ENCODE data around the gene TNS1.
A peak's percentile ranks its signal among the peaks of the same experiment; 100 is the strongest.

TNS1 gene

GRCh38 chr2:217774232-217774631 lies 228.6 kb downstream of the TNS1 start:
- DNase-seq: no peak

DNA sequence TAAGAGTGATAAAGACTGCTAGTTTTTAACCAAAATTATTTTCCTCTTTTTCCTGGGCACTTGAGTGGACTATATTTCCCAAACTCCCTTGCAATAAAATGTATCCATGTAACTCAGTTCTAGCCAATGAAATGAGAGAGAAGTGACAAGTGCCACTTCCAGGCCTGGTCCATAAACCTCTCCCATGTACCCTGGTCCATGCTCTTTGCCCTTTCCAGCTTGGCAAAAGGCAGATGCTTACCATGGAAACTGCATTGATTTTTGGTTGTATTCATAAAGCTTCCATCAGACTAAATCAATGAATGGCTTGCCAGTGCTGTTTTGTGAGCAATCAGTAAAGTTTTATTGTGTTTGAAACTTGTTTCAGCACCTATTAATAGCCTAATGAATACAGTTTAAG lies 229.3 kb downstream of the TNS1 start:
- no peak for DNase-seq

DNA sequence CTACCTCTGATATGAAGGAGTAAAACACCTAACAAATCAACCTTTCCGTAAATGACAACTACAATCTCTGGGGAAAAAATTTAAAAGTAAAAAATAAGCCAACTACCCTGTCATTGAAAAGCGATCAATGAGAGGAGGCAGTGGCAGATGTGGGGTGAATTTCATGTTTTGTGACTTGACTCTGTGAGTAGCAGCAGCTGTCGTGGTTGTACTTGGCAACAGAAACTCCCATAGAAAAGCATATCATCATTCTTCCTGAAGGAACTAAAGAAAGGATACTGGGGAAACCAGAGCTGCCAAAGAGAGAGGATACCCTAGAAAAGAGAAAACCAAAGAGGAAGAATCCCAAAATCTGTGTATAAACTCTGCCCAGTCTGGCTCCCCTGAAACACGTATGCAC lies 236.4 kb downstream of the TNS1 start:
- no peak for DNase-seq

DNA sequence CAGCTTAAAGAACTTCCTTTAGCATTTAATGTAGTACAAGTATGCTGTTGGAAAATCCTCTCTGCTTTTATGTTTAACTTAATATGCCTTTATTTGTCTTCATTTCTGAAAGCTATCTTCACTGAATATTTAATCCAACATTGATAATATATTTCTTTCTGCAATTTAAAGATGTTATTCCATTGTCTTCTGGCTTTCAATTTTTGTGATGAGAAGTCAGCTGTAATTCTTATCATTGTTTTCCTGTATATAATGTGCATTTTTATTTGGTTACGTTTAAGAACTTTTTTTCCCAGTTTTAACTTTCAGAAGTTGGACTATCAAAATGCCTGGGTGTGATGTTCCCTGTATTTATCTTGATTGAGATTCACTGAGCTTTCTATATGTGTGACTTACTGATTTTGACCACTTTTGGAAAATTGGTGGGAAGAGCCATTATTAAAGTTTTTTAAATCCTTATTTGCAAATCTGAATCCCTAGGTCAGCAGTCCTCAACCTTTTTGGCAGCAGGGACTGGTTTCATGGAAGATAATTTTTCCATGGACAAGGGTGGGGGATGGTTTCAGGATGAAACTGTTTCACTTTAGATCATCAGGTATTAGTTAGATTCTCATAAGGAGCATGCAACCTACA lies 241.0 kb downstream of the TNS1 start:
- no peak for DNase-seq

DNA sequence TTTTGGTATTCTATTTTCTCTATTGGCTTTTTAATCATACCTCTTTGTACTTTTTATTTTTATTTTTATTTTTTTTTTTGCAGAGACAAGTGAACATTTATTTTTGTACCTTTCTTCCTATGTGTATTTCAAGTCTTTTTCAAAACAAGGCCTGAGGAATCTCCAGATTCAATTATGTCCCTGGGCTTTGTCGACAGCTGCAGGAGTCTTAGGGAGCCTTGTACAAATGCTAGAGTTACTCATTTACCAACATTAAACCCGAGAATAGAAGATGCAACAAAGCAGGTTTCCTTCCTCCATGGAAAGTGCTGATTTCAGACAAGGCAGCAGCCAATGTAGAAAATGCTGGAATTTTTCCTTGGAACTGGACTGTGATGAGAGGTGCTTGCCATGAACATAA lies 242.8 kb downstream of the TNS1 start:
- DNase-seq: no peak

GRCh38 chr2:217757108-217757463 lies 245.7 kb downstream of the TNS1 start:
- DNase-seq: no peak

DNA sequence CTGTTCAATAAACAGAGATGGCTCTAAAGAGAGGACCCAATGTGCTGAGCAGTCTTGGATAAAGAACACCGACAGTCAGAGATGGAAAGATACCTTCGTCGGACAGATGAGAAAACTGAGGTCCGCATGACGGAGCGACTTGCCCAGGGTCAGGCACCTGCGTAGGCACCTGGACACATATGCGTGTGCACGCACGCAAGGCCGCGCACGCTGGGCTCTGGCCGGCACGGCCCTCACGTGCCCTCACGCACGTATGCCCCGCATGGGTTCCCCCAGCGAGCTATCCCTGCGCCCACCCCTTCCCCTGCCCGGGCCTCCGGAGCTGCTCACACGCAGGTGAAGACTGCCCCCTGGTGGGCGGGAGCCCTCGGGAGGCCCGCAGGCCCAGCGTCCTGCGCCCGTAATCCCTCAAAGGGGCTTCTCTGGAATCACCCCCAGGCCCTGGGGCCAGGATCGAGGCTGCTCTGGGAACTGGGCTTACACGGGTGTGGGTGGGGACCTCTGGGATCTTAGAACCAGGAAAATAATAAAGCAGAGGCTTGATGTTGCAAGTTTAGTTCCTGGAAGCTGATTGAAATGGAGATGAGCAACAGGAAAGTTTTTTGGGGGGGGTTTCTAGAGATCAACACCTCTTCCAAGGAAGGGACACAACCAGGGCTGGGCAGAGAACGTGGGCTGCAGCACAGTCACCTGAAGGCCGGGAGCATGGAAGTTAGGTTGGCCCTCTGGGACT lies 246.3 kb downstream of the TNS1 start:
- DNase-seq: peak; percentile 72

- no peak for DNase-seq
Measured at GRCh38 chr2:217755027-217755745, 247.6 kb downstream of the TNS1 start.

DNA sequence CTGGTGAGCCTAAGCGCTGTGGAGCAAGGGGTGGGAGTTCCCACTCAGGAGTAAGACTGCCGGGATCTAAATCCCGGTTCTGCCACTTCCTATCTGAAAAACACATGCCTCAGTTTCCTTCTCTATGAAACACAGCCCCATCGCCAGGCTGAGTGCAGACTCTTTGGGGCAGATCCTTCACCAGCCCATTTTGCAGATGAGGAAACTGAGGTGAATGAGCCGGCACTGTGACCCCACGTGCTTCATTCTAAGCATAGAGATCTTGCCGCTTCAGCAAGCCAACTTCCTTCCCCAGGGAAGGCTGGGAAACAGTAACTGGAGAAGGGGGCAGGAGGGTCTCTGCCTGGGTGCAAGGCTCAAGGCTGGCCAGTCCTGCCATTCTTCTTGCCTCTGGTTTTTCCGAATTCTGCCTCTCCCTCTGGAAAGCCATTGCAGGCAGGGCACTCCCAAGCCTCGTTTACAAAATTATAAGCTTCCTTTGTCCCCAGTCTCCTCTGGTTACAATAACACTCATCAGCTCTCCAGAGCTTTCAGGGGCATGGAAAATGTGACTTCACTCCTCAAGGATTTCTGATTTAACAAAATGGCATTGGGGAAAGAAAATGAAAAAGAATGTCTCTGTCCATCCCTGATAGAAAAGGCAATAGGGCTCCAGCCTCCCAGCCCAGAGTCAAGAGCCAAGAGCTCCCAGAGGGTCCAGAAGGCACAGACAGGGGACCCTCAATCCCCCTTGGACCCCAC lies 249.2 kb downstream of the TNS1 start:
- DNase-seq: no peak

DNA sequence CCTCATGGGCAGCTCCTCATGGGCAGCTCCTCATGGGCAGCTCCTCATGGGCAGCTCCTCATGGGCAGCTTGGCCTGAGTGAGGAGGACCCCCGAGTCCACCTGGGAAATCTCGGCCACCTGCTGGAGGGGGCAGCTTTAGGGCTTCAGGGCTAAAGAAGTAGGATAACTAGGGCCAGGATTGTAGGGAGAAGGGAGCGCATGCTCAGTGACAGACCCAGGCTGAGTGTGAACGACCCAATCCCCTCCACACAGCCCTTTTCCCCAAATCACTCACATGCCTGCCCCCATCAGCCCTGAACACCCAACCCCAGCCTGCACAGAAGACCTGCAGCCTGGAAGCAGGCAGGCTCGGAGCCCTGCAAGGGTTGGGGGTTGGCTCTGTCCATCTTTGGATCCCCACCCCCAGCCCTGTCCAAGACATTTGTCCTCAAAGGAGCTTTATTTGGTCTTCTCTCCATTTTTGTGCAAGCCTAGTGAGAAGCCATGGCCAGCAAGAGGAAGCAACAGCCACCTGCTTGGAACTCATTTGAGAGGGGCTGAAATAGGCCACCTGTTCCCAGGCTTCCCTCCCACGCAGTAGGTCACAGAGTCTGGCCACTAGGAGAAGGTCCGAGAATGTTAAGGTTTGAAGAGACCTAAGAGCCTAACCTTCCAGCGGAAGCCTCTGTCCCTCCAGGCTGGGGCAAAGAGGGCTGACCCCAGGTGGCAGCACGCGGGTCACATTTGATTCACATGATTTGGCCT lies 249.9 kb downstream of the TNS1 start:
- no peak for DNase-seq

GRCh38 chr2:217751952-217752351 lies 250.8 kb downstream of the TNS1 start:
- DNase-seq: no peak

- DNase-seq: no peak
Measured at GRCh38 chr2:217751192-217751591, 251.6 kb downstream of the TNS1 start.

Measured in right kidney (tissue), 1 donor.